ENCODE results near the gene TUBAL3.
"Not testable (repeated sequence)": the region's sequence is repeated elsewhere in the genome, so short reads cannot be mapped to it uniquely, and the experiment has no call there.

TUBAL3 gene

DNA sequence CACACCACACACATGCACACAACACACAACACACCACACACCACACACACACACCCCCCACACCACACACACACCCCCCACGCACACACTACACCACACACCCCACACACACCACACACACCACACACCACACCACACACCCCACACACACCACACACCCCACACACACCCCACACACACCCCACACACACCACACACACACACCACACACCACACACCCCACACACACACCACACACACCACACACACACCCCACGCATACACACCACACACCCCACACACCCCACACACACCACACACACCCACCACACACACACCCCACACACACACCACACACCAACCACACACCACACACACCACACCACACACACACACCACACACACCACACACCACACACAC, 23.4 kb downstream of the TUBAL3 start:
- DNase-seq (ENCODE audit: low spot score) = no peak
- peak; percentile 100 for FAIRE-seq

GRCh38 chr10:5380395-5380794, 24.2 kb downstream of the TUBAL3 start:
- not testable (repeated sequence) for FAIRE-seq; DNase-seq (ENCODE audit: low spot score)

DNA sequence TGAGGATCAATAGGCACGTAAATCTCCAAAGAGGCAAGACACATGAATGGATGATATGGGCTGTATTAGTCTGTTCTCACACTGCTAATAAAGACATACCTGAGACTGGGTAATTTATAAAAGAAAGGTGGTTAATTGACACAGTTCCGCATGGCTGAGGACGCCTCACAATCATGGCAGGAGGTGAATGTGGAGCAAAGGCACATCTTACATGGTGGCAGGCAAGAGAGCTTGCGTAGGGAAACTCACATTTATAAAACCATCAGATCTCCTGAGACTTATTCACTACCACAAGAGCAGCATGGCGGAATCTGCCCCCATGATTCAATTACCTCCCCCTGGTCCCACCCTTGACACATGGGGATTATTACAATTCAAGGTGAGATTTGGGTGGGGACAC, 25.4 kb downstream of the TUBAL3 start:
- DNase-seq (ENCODE audit: low spot score); FAIRE-seq: not testable (repeated sequence)

DNA sequence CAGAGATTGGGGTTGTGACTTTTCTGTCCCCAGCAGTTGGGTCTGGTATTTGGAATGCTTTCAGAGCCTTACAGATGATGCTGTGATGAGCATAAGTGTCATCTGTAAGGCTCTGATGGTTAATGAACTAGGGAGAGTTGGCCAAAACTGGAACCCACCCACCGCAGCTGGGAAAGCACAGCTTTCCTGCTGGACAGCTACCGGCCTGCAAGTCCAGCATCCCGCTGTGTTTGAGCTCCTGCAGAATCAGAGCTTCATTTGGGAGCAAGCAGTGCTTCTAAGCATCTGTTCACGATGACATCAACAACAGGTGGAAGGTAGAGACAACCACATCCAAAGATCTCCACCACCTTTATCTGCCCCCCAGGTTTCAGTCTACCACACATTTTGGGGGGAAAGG, 28.2 kb downstream of the TUBAL3 start:
- FAIRE-seq (no peak), DNase-seq (ENCODE audit: low spot score) (no peak)

DNA sequence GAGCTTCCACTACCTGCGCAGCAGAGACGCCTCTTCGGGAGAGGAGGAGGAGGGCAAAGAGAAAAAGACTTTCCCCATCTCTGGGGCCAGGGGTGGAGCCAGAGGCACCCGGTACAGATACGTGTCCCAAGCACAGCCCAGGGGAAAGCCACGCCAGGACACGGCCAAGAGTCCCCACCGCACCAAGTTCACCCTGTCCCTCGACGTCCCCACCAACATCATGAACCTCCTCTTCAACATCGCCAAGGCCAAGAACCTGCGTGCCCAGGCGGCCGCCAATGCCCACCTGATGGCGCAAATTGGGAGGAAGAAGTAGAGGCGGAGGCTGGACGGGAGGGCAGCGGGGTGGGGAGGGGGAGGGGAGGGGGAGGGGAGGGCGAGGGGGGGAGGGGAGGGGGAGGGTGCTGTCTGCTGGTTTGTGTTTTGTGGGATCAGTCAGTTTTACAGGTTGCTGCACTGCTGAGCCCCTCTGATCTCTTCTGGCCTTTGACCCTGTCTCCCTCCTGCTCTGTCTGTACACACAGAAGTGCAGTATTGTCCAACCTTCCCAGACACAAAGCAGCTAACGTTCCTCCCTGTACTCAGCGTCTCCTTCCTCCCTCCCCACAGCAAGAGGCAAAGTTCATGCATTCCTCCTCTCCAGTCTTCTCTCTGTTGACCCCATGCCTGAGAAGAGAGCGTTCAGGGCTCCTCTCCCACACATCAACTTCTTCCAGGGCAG, 30.6 kb downstream of the TUBAL3 start:
- DNase-seq (ENCODE audit: low spot score) (no peak), FAIRE-seq (no peak)

GRCh38 chr10:5373307-5373706, 31.3 kb downstream of the TUBAL3 start:
- DNase-seq (ENCODE audit: low spot score) = no peak
- FAIRE-seq = no peak

DNA sequence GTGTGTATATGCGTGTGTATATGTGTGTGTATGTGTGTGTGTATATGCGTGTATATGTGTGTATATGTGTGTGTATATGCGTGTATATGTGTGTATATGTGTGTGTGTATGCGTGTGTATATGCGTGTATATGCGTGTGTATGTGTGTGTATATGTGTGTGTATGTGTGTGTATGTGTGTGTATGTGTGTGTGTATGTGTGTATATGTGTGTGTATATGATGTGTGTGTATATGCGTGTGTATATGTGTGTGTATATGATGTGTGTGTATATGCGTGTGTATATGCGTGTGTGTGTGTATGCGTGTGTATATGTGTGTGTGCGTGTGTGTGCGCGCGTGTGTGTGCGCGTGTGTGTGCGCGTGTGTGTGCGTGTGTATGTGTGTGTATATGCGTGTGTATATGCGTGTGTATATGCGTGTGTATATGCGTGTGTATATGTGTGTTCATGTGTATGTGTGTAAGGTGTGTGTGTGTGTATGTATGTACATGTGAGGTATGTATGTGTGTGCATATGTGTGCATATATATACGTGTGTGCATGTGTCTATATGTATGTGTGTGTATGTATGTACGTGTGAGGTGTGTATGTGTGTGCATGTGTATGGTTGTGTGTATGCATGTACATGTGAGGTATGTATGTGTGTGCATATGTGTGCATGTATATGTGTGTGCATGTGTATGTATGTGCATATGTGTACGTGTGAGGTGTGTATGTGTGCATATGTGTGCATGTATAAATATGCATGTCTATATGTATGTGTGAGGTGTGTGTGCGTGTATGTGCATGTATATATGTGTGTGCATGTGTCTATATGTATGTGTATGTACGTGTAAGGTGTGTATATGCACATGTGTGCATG, 33.9 kb downstream of the TUBAL3 start:
- FAIRE-seq = peak; percentile 99
- no peak for DNase-seq (ENCODE audit: low spot score)

- FAIRE-seq (no peak), DNase-seq (ENCODE audit: low spot score) (no peak)
Measured at GRCh38 chr10:5369362-5370158, 35.1 kb downstream of the TUBAL3 start.

GRCh38 chr10:5365928-5366327, 38.7 kb downstream of the TUBAL3 start:
- no peak for FAIRE-seq

GRCh38 chr10:5364890-5365338, 39.7 kb downstream of the TUBAL3 start, which contains the start of gene UCN3:
Gene UCN3, plus strand, starts transcription at chr10:5364966. Its CDS starts 8,755 bp downstream, at chr10:5373721.
- DNase-seq (ENCODE audit: low spot score) (no peak), FAIRE-seq (no peak)

More at GRCh38 chr10:5365928-5366327, 38.7 kb downstream of the TUBAL3 start:
- no peak for DNase-seq (ENCODE audit: low spot score)

DNA sequence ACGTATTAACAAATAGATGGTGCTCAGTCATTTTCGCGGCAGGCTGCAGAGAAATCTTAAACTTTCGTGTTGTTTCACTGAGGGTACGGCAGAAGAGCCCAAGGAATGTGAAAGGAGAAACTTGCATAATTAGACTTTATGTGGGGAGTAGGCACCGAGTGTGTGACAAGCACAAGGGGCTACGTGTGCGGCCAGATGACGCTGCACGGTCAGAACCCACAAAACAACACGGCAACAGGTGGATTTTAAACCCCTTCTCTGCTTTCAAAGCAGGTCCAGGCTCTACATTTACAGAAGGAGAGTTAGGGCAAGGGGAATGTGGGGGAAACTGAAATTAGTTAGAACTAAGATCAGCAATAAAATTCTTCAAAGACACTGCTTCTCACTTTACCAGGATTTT, 40.3 kb downstream of the TUBAL3 start:
- DNase-seq (ENCODE audit: low spot score) (no peak), FAIRE-seq (no peak)

DNA sequence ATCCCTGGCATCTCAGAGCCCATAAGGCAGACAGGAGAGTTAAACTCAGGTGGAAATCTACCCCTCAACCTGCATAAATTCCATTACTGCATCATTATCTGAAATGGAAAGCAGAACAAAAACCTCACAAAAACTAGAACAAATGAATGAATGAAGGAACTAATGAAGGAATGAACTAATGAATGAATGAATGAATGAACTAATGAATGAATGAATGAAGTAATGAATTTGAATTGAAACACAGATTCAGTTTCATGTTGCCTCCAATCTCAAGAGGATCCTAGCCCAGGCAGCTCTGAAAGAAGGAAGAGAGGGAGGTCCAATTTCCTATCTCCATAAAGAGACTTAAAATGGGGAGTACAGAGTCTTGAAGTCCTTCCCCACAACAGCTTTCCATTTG, 41.8 kb downstream of the TUBAL3 start:
- DNase-seq (ENCODE audit: low spot score) = no peak
- FAIRE-seq = no peak

DNA sequence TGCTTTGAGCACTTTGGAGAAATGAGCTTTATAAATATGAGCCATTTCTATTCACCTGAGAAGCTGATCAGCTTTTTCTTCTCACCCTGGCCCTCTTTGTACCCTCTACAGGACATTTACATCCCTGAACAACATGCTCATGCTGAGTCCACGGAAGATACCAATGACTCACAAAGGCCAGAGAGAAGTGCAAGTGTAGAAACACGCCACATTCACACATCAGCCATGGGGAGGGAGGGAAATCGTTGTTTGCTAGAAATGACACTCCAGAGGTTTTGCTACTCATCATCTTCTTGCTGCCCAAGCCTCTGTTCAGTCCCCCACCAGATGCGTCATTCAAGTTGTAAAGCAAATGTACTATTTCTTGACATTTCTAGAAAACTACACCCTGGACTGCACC, 42.7 kb downstream of the TUBAL3 start:
- DNase-seq (ENCODE audit: low spot score) (no peak), FAIRE-seq (no peak)

DNA sequence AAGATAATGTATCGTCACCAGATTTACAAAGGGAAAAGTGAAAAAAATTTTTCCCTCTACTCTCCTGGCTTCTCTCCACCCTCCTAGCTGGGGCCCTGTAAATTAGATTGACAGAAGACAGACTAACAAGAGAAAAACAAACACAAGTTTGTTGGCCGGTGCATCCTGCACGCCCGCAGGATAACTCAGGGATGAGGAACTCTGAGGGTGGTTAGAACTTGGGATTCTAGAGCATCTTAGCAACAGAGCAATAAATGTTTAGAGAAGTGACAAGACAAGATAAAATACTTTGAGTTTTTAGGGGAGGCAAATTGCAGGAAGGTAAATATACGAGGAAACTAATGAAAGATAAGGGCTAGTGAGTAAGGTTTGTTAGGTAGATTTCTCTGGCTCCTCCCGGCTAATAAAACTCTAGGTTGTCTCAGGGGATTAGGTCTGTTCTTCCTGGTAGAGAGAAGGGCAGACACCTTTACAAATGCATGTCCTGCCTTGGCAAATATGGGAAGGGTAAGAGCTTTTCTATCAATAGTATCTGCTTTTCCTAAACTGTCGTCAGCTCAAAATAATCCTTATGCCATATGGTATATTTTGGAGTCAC, 44.2 kb downstream of the TUBAL3 start:
- FAIRE-seq (no peak), DNase-seq (ENCODE audit: low spot score) (no peak)

- DNase-seq (ENCODE audit: low spot score) = no peak
- FAIRE-seq = no peak
Measured at GRCh38 chr10:5356302-5356763, 48.3 kb downstream of the TUBAL3 start.

DNA sequence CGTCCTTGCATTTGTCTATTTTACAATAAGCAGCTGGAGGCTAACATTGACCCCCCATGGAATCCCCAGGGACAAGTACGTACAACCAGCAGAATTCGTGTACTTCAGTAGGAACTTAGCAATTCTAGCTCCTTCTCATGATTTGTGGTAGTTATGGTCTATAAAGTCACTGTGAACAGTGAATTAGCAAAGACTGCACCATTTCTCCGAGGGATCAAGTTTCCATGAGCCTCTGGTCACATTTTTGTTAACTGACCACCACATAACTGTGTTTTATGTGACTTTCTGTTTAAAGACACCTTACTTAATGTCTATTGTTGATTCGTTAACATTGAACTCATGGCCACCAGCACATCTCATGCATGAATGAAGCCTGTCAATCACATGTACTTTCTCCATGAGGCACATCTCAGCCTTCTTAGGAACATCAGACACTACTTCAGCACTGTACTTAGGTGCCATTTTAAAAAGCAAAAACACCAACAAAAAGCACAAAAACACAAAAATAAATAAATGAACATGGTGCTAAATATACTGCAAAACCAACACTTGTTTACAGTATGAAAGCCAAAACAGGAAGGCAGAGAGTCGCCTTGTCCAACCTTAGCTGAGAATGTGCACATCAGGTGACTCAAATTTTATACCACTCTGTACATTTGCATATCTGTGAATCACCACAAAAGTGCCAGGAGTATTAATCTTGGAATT, 48.9 kb downstream of the TUBAL3 start:
- FAIRE-seq (no peak), DNase-seq (ENCODE audit: low spot score) (no peak)

DNA sequence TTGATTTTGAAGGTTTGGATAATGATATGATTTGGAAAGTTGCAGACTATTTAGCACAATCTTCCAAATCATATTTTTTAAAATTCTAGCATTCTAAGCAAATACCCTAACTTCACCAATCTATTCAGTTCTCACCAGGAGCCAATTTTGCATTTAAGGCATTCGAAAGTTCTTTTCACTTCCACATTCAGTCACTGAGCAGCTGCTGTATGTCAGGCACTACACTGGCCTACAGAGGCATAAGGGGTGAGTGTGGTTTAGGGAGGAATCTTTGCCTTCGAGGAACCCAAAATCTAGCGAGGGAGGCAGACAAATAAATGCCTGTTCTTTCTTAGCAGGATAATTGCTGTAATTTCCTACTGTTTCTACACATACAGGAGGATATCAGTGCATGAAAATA, 50.6 kb downstream of the TUBAL3 start:
- no peak for FAIRE-seq
- no peak for DNase-seq (ENCODE audit: low spot score)

DNA sequence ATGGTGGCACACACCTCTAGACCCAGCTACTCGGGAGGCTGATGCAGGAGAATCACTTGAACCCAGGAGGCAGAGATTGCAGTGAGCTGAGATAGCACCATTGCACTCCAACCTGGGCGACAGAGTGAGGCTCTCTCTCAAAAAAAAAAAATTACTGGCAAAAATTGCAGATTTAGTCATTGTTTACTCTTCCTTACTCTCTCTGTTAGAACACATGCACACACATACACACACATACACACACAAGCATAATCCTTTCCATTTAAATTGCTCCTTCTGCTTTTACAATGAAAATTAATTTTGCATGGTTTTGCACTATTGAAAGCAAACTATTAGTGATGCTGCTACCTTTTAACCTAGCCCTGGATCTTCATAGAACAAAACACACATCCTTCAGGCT, 55.3 kb downstream of the TUBAL3 start:
- FAIRE-seq (no peak), DNase-seq (ENCODE audit: low spot score) (no peak)

DNA sequence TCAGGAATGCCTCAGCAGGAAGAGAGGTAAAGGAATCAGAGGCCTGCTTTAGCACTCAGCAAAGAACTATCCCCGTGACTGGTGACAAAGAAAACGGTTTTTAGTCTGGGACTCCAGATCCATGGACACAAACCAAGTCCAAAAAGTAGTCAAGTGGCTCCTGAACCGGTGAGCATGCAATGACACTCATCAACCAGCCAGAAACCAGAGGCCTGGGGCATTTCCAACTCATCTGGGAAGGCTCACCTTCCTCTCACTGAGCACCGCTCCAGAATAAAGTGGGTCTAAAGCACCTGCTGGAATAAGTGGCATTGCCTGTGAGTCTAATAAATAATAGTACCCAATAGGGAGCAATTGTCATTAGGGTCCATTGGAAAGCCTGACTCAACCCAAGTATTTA, 57.7 kb downstream of the TUBAL3 start:
- DNase-seq (ENCODE audit: low spot score) (no peak), FAIRE-seq (no peak)

GRCh38 chr10:5344746-5345145, 59.9 kb downstream of the TUBAL3 start:
- DNase-seq (ENCODE audit: low spot score) (no peak), FAIRE-seq (no peak)

DNA sequence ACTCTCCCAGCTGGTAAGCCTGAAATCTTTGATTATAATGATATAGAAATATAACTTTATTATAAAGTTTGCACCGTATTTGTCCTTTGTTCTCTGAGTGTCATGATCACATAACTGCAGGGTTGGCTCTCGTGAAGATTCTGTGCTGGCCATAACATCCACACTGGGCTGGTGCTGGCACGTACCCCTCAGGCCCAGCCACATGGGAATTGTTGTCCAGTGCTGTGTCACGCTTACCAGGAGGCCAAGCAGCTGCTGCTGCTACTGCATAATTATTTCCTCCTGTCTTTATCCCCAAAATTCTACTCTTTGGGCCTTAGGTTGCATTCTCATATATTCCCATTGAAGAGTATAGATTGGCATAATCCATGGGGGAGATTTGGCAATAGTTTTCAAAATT, 60.6 kb downstream of the TUBAL3 start:
- FAIRE-seq (no peak), DNase-seq (ENCODE audit: low spot score) (no peak)
